B cell (primary cell): ENCODE data around the gene RTN4IP1. TPM values are rescaled to one million over a fixed set of nuclear protein-coding genes. Genes with fewer than 3 reads are reported as not detected.

Experiments used
- ATAC-seq: fragments of 200-7000 bp; cut with Tn5 transposase; one replicate; pipeline ENCODE4 v1.10.0; 2021; ENCODE audit warnings: low read depth, mild to moderate bottlenecking, moderate number of reproducible peaks, moderate library complexity
- CTCF ChIA-PET: fragments of 350-600 bp; sonication (Branson Sonifier 250); formaldehyde crosslinking; loops from one replicate; lab custom pipeline; 2021; ENCODE audit warnings: antibody characterized with exemption, inconsistent platforms; lab: Charles Lee
- POLR2A ChIA-PET: fragments of 350-600 bp; sonication (Branson Sonifier 250); formaldehyde crosslinking; loops from one replicate; lab custom pipeline; 2021; ENCODE audit warnings: antibody characterized with exemption; lab: Charles Lee
- DNase-seq: peaks from one replicate; pipeline ENCODE4 v3.0.0; 2013
- H2AFZ ChIP-seq: 2 replicates; pipeline ENCODE4 v1.6.1; 2012; ENCODE audit warnings: mild to moderate bottlenecking, low read depth, low read length; ENCODE audit not compliant: insufficient read depth, poor library complexity, severe bottlenecking
- H3K27ac ChIP-seq, 2 donors: 1 replicate in 1 of 2; 2 replicates in 1 of 2; pipeline ENCODE4 v1.5.1; 2012 to 2013; ENCODE audit warnings: low read length in 2 of 2, mild to moderate bottlenecking in 2 of 2, moderate library complexity in 1 of 2
- H3K27me3 ChIP-seq, 4 experiments: fragments of 200-600 bp in 1 of 4; sonication (generic) in 1 of 4; replicated peaks in 1 of 4; 1 replicate in 2 of 4; 2 replicates in 2 of 4; pipeline versions ENCODE4 v1.6.1 to v1.7.0; 2013 to 2016; ENCODE audit warnings: low read length in 3 of 4, mild to moderate bottlenecking in 2 of 4, mixed read lengths in 1 of 4, moderate library complexity in 1 of 4; ENCODE audit not compliant: insufficient read depth in 4 of 4, control insufficient read depth in 3 of 4; ENCODE audit errors: control extremely low read depth in 1 of 4
- H3K36me3 ChIP-seq, 2 experiments: replicated peaks in 1 of 2; 1 replicate in 1 of 2; 2 replicates in 1 of 2; pipeline versions ENCODE4 v1.6.1 to v1.7.1; 2013; ENCODE audit warnings: low read length in 1 of 2; ENCODE audit not compliant: insufficient read depth in 2 of 2, control insufficient read depth in 1 of 2; ENCODE audit errors: control extremely low read depth in 1 of 2, extremely low read depth in 1 of 2
- H3K4me1 ChIP-seq, 2 donors: fragments of 200-600 bp in 1 of 2; sonication (generic) in 1 of 2; 1 replicate in 1 of 2; 2 replicates in 1 of 2; pipeline versions ENCODE4 v1.5.1 to v1.6.1; 2013 to 2017; ENCODE audit warnings: low read length in 2 of 2; ENCODE audit not compliant: control insufficient read depth in 2 of 2, insufficient read depth in 2 of 2
- H3K4me2 ChIP-seq: replicated peaks from 2 replicates; pipeline ENCODE3; 2012; ENCODE audit warnings: mild to moderate bottlenecking, low read depth, low read length; ENCODE audit not compliant: poor library complexity, severe bottlenecking
- H3K4me3 ChIP-seq, 5 experiments: fragments of 200-600 bp in 1 of 5; sonication (generic) in 1 of 5; 1 replicate in 3 of 5; 2 replicates in 2 of 5; pipeline versions ENCODE4 v1.5.1 to v1.7.0; 2011 to 2016; ENCODE audit warnings: low read length in 4 of 5, mild to moderate bottlenecking in 4 of 5, low read depth in 2 of 5, control low read depth in 1 of 5, moderate library complexity in 1 of 5; ENCODE audit not compliant: insufficient read depth in 1 of 5; ENCODE audit errors: control extremely low read depth in 1 of 5, extremely low read depth in 1 of 5
- H3K79me2 ChIP-seq: fragments of 200-600 bp; sonication (generic); one replicate; pipeline ENCODE4 v1.6.0; 2016; ENCODE audit warnings: low read length; ENCODE audit not compliant: control insufficient read depth, insufficient read depth
- H3K9ac ChIP-seq: fragments of 200-600 bp; sonication (generic); 2 replicates; pipeline ENCODE4 v1.6.1; 2017; ENCODE audit warnings: mild to moderate bottlenecking, low read length, moderate library complexity
- H3K9me3 ChIP-seq, 3 donors: one replicate each; pipeline versions ENCODE4 v1.6.1 to v1.7.1; 2013; ENCODE audit warnings: low read length in 2 of 3; ENCODE audit not compliant: control insufficient read depth in 2 of 3, insufficient read depth in 1 of 3; ENCODE audit errors: control extremely low read depth in 1 of 3
- H4K20me1 ChIP-seq: 2 replicates; pipeline ENCODE4 v1.6.0; 2012; ENCODE audit warnings: mild to moderate bottlenecking, low read length; ENCODE audit not compliant: insufficient read depth, control insufficient read depth, poor library complexity, severe bottlenecking
- H3K27ac Mint-ChIP-seq: one replicate; pipeline ENCODE4 v1.8.0; 2021; ENCODE audit warnings: mixed read lengths
- H3K27me3 Mint-ChIP-seq: one replicate; pipeline ENCODE4 v1.8.0; 2021; ENCODE audit warnings: mixed read lengths
- H3K4me1 Mint-ChIP-seq: one replicate; pipeline ENCODE4 v1.8.0; 2021; ENCODE audit warnings: mixed read lengths
- H3K4me3 Mint-ChIP-seq: one replicate; pipeline ENCODE4 v1.8.0; 2021; ENCODE audit warnings: mixed read lengths
- H3K9me3 Mint-ChIP-seq: one replicate; pipeline ENCODE4 v1.8.0; 2022; ENCODE audit warnings: mixed read lengths; ENCODE audit not compliant: insufficient read depth
- EZH2 ChIP-seq: IDR thresholded peaks from 2 replicates; pipeline ENCODE4 v1.6.1; 2012; ENCODE audit warnings: borderline replicate concordance, low read depth, mild to moderate bottlenecking, moderate library complexity, low read length; ENCODE audit not compliant: insufficient read depth, poor library complexity, severe bottlenecking
- WGBS: methylation state at CpG from one replicate; pipeline ENCODE4 v1.1.5; 2013; ENCODE audit warnings: missing lambda C conversion rate; ENCODE audit not compliant: insufficient coverage; 5-methylcytosine and 5-hydroxymethylcytosine counted together
- intact Hi-C: fragments of 100-400 bp; cut with micrococcal nuclease; formaldehyde crosslinking; loops from one replicate; pipeline ENCODE4 v1.10.0; 2022
- polyA plus RNA-seq: library from polyadenylated mRNA; depleted of rRNA; stranded (reverse); fragments of >200 nt; gene quantifications from 2 replicates; pipeline ENCODE4 v1.2.3, GENCODE V29; 2012
- total RNA-seq, 2 donors: library from RNA; stranded (reverse); fragments of 120-200 nt in 1 of 2; gene quantifications; 1 replicate in 1 of 2; 2 replicates in 1 of 2; pipeline versions ENCODE4 v1.2.3 to v1.2.4, GENCODE V29; 2013 to 2022
- TF ChIP-seq, protein P1 (sequence below): fragments of 200-600 bp; IDR thresholded peaks from one replicate; pipeline ENCODE4 v1.8.0; 2022; ENCODE audit warnings: antibody characterized with exemption, mild to moderate bottlenecking

Gene RTN4IP1
- total and polyA plus RNA-seq, 2 donors (not counting 1 experiment from before 2014, with no cell fraction given), result 9.4 to 12.1 TPM

- Mint-ChIP-seq H3K4me1 (peaks cover 28% of the 10 kb centered on the region), H3K4me3 (peak overlapping the region; percentile 42), H3K27ac (peak overlapping the region; percentile 80), H3K9me3 (no peaks in the 10 kb centered on the region), H3K27me3 (no peaks in the 10 kb centered on the region)
- H3K4me1 ChIP-seq, result peaks cover 13 to 14% of the 10 kb centered on the region in 2 donors
- peaks cover 0 to 6% (median 0%) of the 10 kb centered on the region in 3 donors for H3K9me3 ChIP-seq
- TF ChIP-seq, protein P1, sequence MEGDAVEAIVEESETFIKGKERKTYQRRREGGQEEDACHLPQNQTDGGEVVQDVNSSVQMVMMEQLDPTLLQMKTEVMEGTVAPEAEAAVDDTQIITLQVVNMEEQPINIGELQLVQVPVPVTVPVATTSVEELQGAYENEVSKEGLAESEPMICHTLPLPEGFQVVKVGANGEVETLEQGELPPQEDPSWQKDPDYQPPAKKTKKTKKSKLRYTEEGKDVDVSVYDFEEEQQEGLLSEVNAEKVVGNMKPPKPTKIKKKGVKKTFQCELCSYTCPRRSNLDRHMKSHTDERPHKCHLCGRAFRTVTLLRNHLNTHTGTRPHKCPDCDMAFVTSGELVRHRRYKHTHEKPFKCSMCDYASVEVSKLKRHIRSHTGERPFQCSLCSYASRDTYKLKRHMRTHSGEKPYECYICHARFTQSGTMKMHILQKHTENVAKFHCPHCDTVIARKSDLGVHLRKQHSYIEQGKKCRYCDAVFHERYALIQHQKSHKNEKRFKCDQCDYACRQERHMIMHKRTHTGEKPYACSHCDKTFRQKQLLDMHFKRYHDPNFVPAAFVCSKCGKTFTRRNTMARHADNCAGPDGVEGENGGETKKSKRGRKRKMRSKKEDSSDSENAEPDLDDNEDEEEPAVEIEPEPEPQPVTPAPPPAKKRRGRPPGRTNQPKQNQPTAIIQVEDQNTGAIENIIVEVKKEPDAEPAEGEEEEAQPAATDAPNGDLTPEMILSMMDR, result no peak
- TF ChIP-seq EZH2, result no peak
- peaks cover 0 to 1% of the 10 kb centered on the region in 2 experiments for H3K36me3 ChIP-seq
- DNase-seq (no peak), ATAC-seq (peak; percentile 36)
- CTCF ChIA-PET, result interaction anchor here (0.9 to 1.2 kb wide), 3 partner anchors 10 to 68 kb away, joined by 3 to 4 read pairs (median 4); no protein-coding TSS in a partner anchor
- intact Hi-C loops, result no loop called here
- H3K9ac ChIP-seq, result no peak overlapping the region
- peak overlapping the region in 1 of 2 donors; percentile 57 for H3K27ac ChIP-seq
- WGBS, result 0% methylated on average over 1 of the region's 3 CpGs
- H4K20me1 ChIP-seq, result no peaks in the 10 kb centered on the region
- no peaks in the 10 kb centered on the region for H3K79me2 ChIP-seq
- no peak overlapping the region for H3K4me3 ChIP-seq
- H3K4me2 ChIP-seq, result peak overlapping the region; percentile 41
- peak overlapping the region; percentile 26 for H2AFZ ChIP-seq
- POLR2A ChIA-PET, result no interaction called here
- no peaks in the 10 kb centered on the region for H3K27me3 ChIP-seq
These were observed 48.0 kb upstream of the RTN4IP1 start for GRCh38 chr6:106677282-106677681.

- Mint-ChIP-seq H3K27me3 (no peaks in the 10 kb centered on the region), H3K4me1 (peaks cover 33% of the 10 kb centered on the region), H3K4me3 (no peak overlapping the region), H3K9me3 (no peaks in the 10 kb centered on the region), H3K27ac (peak overlapping the region; percentile 22)
- peaks cover 4% of the 10 kb centered on the region for H3K79me2 ChIP-seq
- TF ChIP-seq, protein P1, result no peak
- TF ChIP-seq EZH2, result no peak
- no peaks in the 10 kb centered on the region for H4K20me1 ChIP-seq
- H3K9me3 ChIP-seq, result peaks cover 0 to 14% (median 0%) of the 10 kb centered on the region in 3 donors
- peaks cover 13 to 14% of the 10 kb centered on the region in 2 donors for H3K4me1 ChIP-seq
- ATAC-seq (no peak), DNase-seq (no peak)
- ChIA-PET CTCF (interaction anchor here (0.6 kb wide), 1 partner anchor 108 kb away, joined by 3 read pairs; no protein-coding TSS in a partner anchor), POLR2A (no interaction called here)
- peaks cover 0 to 1% of the 10 kb centered on the region in 2 experiments for H3K36me3 ChIP-seq
- H3K4me3 ChIP-seq, result no peak overlapping the region
- H3K4me2 ChIP-seq, result no peak overlapping the region
- no peak overlapping the region for H3K27ac ChIP-seq
- intact Hi-C loops, result no loop called here
- no peak overlapping the region for H2AFZ ChIP-seq
- H3K9ac ChIP-seq, result no peak overlapping the region
- H3K27me3 ChIP-seq, result no peaks in the 10 kb centered on the region
These were observed 45.4 kb upstream of the RTN4IP1 start for GRCh38 chr6:106674541-106675229.
